GM10248 (cell line): Measurements from ENCODE around the gene DNMT3A.

Experiments
- CTCF ChIA-PET: fragments of 300-600 bp; sonication (Branson Sonifier 250); formaldehyde crosslinking; extraction: SDS; loops from one replicate; lab custom pipeline; 2021; ENCODE audit warnings: antibody characterized with exemption; lab: Yijun Ruan, JAX
- POLR2A ChIA-PET: fragments of 350-650 bp; sonication (Branson Sonifier 250); formaldehyde crosslinking; extraction: SDS; loops from one replicate; lab custom pipeline; 2020; ENCODE audit warnings: antibody characterized with exemption; lab: Yijun Ruan, JAX
- DNase-seq: peaks from one replicate; pipeline ENCODE4 v3.0.0; 2012; ENCODE audit errors: extremely low spot score
- TF ChIP-seq, protein P1 (sequence below): IDR thresholded peaks from 2 replicates; pipeline ENCODE4 v1.5.1; 2012; ENCODE audit warnings: mild to moderate bottlenecking, low read depth; ENCODE audit errors: extremely low read depth, missing control alignments, control extremely low read depth

DNMT3A gene

DNA sequence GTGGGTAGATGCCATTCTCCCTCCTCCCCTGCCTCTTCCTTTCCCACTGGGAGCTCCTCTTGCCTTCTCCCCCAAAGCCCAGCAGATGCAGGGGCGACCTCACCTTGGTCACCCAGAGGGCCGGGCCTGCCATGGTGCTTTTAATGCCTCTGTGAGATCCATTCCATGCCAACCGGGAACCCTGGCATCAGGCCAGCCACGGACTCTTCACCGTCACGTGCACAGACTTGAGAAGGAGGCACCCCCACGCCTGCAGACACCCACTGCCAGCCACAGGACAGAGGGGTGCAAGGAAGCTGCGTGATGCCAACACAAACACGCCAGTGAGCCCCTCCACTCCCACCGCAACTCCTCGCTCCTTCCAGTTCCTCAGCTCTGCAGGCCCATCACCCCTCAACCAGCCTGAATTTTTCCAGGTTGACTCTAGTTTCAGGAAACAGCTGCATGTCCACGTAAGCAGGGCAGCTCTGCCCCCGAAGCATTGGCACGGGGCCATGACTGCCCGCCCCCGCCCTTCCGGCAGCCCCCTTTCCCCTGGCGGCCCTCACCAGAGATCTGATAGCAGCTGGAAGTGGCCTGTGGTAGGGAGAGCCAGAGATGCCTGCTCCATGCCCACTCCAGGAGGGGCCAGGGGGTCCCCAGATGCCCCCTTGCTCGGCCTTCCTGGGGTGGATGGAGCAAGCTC lies 50.8 kb downstream of the DNMT3A start:
- TF ChIP-seq, protein P1, sequence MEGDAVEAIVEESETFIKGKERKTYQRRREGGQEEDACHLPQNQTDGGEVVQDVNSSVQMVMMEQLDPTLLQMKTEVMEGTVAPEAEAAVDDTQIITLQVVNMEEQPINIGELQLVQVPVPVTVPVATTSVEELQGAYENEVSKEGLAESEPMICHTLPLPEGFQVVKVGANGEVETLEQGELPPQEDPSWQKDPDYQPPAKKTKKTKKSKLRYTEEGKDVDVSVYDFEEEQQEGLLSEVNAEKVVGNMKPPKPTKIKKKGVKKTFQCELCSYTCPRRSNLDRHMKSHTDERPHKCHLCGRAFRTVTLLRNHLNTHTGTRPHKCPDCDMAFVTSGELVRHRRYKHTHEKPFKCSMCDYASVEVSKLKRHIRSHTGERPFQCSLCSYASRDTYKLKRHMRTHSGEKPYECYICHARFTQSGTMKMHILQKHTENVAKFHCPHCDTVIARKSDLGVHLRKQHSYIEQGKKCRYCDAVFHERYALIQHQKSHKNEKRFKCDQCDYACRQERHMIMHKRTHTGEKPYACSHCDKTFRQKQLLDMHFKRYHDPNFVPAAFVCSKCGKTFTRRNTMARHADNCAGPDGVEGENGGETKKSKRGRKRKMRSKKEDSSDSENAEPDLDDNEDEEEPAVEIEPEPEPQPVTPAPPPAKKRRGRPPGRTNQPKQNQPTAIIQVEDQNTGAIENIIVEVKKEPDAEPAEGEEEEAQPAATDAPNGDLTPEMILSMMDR, result no peak
- DNase-seq, result no peak
- POLR2A ChIA-PET, result no interaction called here
- CTCF ChIA-PET, result interaction anchor here (0.6 to 2.0 kb wide), 4 partner anchors 8 to 374 kb away, joined by 3 to 5 read pairs (median 4); no protein-coding TSS in a partner anchor

DNA sequence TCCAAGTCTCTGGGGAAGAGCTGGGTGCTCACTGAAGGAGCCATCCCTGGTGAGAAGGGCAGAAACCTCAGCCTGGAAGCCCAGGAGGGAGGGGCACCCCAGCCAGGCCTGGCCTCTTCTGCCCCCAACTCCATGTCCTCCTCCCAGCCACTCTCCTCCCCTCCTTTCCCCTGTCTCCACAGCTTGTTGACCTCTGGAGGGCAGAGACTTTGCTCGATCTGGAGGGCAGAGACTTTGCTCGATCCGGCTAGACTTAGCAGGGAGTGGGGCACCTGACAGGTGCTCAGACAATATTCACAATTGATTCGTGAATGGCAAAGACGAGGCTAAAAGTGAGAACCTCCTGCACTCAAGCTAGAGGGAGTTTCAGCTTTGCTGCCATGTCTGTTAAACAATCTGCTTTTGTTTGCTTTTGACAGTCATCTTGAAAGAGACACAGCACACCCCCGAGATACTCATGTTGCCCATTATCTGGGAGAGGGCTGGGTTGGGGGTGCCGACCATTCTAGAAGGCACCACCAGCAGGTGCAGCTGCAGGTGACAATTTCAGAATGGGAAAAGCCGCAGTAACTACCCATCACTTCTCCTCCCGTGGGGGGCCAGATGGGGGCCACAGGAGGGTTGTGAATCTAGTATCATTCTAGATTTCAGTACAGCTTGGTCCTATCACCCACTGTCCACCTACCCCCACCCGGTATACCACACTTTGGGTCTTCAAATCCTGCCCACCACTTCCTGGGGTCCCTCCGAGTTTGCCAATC lies 54.8 kb downstream of the DNMT3A start:
- POLR2A ChIA-PET, result interaction anchor here (0.7 kb wide), 1 partner anchor 14 kb away, joined by 4 read pairs; no protein-coding TSS in a partner anchor
- TF ChIP-seq, protein P1, result no peak
- CTCF ChIA-PET, result interaction anchor here (0.8 to 3.7 kb wide), 7 partner anchors 10 to 412 kb away, joined by 3 to 22 read pairs (median 3); no protein-coding TSS in a partner anchor
- peak; percentile 61 for DNase-seq

DNA sequence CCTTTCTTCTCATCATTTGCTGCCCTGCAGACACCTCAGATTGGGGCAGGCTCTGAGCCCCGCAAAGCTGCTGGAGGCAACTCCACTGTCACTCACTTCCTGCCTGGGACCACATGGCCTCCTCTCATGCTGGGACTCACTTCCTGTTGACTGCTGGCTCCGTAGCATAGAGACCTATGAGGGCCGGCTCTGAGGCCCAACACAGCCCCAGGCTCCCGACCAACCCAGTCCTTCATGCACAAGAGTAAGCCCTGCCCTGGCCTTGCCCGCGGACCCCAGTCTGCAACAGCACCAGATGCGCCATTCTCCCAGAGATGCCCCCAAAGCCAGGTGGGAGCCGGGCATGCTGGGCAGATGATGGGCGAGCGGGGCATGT lies 55.7 kb downstream of the DNMT3A start:
- peak; percentile 77 for DNase-seq
- ChIA-PET CTCF (interaction anchor here (0.6 to 3.7 kb wide), 8 partner anchors 9 to 413 kb away, joined by 3 to 22 read pairs (median 3); no protein-coding TSS in a partner anchor), POLR2A (no interaction called here)
- TF ChIP-seq, protein P1, result no peak

DNA sequence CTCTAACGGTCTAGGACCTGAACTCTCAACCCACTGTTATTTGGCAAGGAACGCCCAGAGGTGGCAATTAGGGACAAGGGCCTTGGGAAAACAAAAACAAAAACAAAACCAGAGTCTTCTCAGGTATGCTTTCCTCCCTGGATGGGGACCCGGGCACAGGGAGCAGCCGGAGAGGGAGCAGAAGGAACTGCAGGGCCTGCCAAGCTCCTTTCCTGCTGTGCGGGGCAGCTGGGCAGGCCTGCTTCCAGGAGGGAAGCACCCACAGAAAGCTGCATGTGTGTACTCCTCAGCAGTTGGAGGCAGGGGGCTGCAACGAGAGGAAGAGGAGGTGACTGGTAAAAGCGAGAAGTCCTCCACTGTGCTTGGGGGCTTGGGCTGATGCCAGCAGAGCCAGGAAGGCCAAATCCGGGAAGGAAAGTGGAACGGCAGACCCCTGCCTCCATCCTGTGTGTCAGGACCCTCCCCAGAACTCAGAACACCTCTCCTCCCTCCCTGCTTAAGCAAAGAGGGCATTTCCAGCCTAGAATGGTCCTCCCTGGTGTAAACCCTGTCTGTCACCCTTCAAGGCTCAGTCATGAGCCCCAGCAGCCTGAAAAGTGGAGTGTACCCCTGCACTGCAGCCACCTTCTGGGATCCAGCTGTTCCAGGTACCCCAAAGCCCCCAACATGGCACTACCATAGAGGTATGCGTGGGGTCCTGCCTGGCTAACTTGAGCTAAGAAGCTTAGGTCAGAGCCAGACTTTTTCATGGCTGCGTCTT lies 56.3 kb downstream of the DNMT3A start:
- ChIA-PET CTCF (interaction anchor here (0.8 to 3.7 kb wide), 3 partner anchors 9 to 105 kb away, joined by 3 to 22 read pairs (median 3); no protein-coding TSS in a partner anchor), POLR2A (no interaction called here)
- TF ChIP-seq, protein P1, result no peak
- DNase-seq, result no peak

DNA sequence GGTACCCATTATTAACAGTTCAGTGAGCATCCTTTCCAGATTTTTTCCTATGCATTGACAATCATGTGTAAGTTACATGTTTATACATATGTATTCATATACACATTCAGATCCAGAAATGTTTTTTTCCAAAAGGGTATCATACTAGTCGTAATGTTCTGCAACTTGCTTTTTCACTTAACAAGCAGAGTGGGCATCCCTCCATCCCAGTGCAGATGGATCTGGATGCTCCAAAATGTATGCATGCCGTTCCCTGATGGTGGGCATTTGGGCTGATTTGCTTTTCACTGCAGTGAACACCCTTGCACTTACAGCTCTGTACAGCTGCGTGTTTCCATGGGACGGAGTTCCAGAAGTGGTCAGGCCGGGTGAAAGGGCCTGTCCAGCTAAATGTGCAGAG lies 57.0 kb downstream of the DNMT3A start:
- CTCF ChIA-PET, result interaction anchor here (1.6 to 3.7 kb wide), 2 partner anchors 8 to 10 kb away, joined by 3 to 22 read pairs; no protein-coding TSS in a partner anchor
- POLR2A ChIA-PET, result interaction anchor here (0.7 kb wide), 1 partner anchor 117 kb away, joined by 6 read pairs; no protein-coding TSS in a partner anchor
- TF ChIP-seq, protein P1, result no peak
- no peak for DNase-seq

DNA sequence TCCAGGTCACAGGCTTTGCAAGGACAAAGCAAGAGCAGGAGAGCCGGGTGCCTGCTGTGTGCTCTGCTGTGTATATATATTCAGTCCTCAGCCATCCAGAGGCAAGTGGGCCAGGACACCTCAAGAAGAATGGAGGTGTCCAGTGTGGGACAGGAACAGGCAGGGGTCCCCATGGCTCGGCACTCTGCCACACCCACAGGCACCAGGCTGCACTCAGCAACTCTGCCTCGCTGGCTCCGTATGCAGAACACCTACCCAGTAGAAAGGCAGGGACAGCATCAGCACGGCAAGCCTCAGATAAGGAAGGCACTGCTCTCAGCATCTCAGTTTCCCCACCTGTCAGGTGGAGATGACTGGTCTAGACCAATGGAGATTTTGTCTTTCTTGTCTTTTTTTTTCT lies 57.8 kb downstream of the DNMT3A start:
- TF ChIP-seq, protein P1, result no peak
- ChIA-PET POLR2A (no interaction called here), CTCF (interaction anchor here (1.6 kb wide), 1 partner anchor 11 kb away, joined by 3 read pairs; no protein-coding TSS in a partner anchor)
- DNase-seq, result no peak
